SK-N-SH (cell line): ENCODE results near the gene PLEKHM1. TPM values are rescaled to one million over a fixed set of nuclear protein-coding genes. Genes with fewer than 3 reads are reported as not detected.

Experiments used
- CTCF ChIA-PET: fragments of 300-600, 350-600 bp; formaldehyde crosslinking; extraction: SDS; loops from one replicate; lab custom pipeline; 2021; lab: Yijun Ruan, JAX
- POLR2A ChIA-PET: fragments of 350-600 bp; sonication (Branson Sonifier 250); formaldehyde crosslinking; extraction: SDS; loops from one replicate; lab custom pipeline; 2020; ENCODE audit warnings: antibody characterized with exemption, inconsistent platforms; lab: Yijun Ruan, JAX
- DNase-seq: peaks from one replicate; pipeline ENCODE4 v3.0.0; 2012
- H2AFZ ChIP-seq: fragments of 200-600 bp; sonication (generic); 2 replicates; pipeline ENCODE4 v1.8.1; 2016; ENCODE audit warnings: antibody characterized with exemption, mild to moderate bottlenecking, low read depth
- H3F3A ChIP-seq: fragments of 200-600 bp; sonication (generic); replicated peaks from 2 replicates; pipeline ENCODE3; 2016; ENCODE audit warnings: antibody characterized with exemption, mild to moderate bottlenecking; ENCODE audit not compliant: insufficient read depth
- H3K27ac ChIP-seq, 2 experiments: fragments of 200-500 bp in 1 of 2; fragments of 200-600 bp in 1 of 2; sonication (Bioruptor generic) in 1 of 2; sonication (generic), shearing (Covaris generic) in 1 of 2; 2 replicates each; pipeline versions ENCODE4 v1.5.1 to v1.6.1; 2014 to 2016; ENCODE audit warnings: low read depth in 2 of 2, inconsistent platforms in 1 of 2, low read length in 1 of 2, mild to moderate bottlenecking in 1 of 2, mixed read lengths in 1 of 2
- H3K27me3 ChIP-seq: fragments of 200-600 bp; sonication (generic), shearing (Covaris generic); 2 replicates; pipeline ENCODE4 v1.6.1; 2016; ENCODE audit warnings: mixed run types; ENCODE audit not compliant: insufficient read depth
- H3K36me3 ChIP-seq, 2 experiments: fragments of 200-500 bp in 1 of 2; fragments of 200-600 bp in 1 of 2; sonication (Bioruptor generic) in 1 of 2; sonication (generic) in 1 of 2; replicated peaks in 1 of 2; 2 replicates each; pipeline versions ENCODE3 to v1.5.1; 2014 to 2016; ENCODE audit warnings: low read length in 1 of 2, mild to moderate bottlenecking in 1 of 2; ENCODE audit not compliant: insufficient read depth in 2 of 2, control insufficient read depth in 1 of 2
- H3K4me1 ChIP-seq, 2 experiments: fragments of 200-500 bp in 1 of 2; fragments of 200-600 bp in 1 of 2; sonication (Bioruptor generic) in 1 of 2; sonication (generic), shearing (Covaris generic) in 1 of 2; 2 replicates each; pipeline versions ENCODE4 v1.5.1 to v1.6.1; 2014 to 2016; ENCODE audit warnings: low read depth in 1 of 2, low read length in 1 of 2, mixed run types in 1 of 2; ENCODE audit not compliant: insufficient read depth in 2 of 2, control insufficient read depth in 1 of 2
- H3K4me2 ChIP-seq: fragments of 200-600 bp; sonication (generic), shearing (Covaris generic); 2 replicates; pipeline ENCODE4 v1.6.1; 2017; ENCODE audit warnings: mixed run types
- H3K4me3 ChIP-seq, 2 experiments: fragments of 200-500 bp in 1 of 2; fragments of 200-600 bp in 1 of 2; sonication (Bioruptor generic) in 1 of 2; sonication (generic), shearing (Covaris generic) in 1 of 2; 2 replicates each; pipeline versions ENCODE4 v1.5.1 to v1.8.1; 2014 to 2016; ENCODE audit warnings: low read depth in 2 of 2, inconsistent platforms in 1 of 2, low read length in 1 of 2, mild to moderate bottlenecking in 1 of 2, mixed read lengths in 1 of 2, moderate library complexity in 1 of 2
- H3K79me2 ChIP-seq: fragments of 200-600 bp; sonication (generic); 2 replicates; pipeline ENCODE4 v1.8.1; 2017; ENCODE audit warnings: mild to moderate bottlenecking; ENCODE audit not compliant: insufficient read depth
- H3K9ac ChIP-seq: fragments of 200-600 bp; sonication (generic); 2 replicates; pipeline ENCODE4 v1.6.1; 2017; ENCODE audit warnings: mixed run types
- H3K9me2 ChIP-seq: fragments of 200-600 bp; sonication (generic); 2 replicates; pipeline ENCODE4 v1.6.1; 2017; ENCODE audit warnings: mixed run types
- H3K9me3 ChIP-seq: fragments of 200-600 bp; sonication (generic); 2 replicates; pipeline ENCODE4 v1.6.1; 2017; ENCODE audit warnings: mixed run types, mild to moderate bottlenecking, moderate library complexity
- H4K20me1 ChIP-seq: fragments of 200-600 bp; sonication (generic); 2 replicates; pipeline ENCODE4 v1.6.1; 2017; ENCODE audit warnings: mild to moderate bottlenecking, mixed run types; ENCODE audit not compliant: insufficient read depth
- CHD2 ChIP-seq: fragments of 150-350 bp; IDR thresholded peaks from 2 replicates; pipeline ENCODE4 v1.6.1; 2018; ENCODE audit warnings: low read length; ENCODE audit not compliant: partially characterized antibody
- ELF1 ChIP-seq: IDR thresholded peaks from 2 replicates; pipeline ENCODE4 v1.4.0; 2012
- EP300 ChIP-seq, 2 experiments: IDR thresholded peaks; 2 replicates each; pipeline versions ENCODE4 v1.4.0 to v1.6.1; 2012; ENCODE audit warnings: borderline replicate concordance in 1 of 2, low read depth in 1 of 2, low read length in 1 of 2
- FOXJ3 ChIP-seq: sonication (generic); formaldehyde crosslinking; IDR thresholded peaks from 2 replicates; pipeline ENCODE4 v1.5.1; 2020; ENCODE audit warnings: mild to moderate bottlenecking, missing genetic modification reagents
- GATA2 ChIP-seq: sonication (generic); formaldehyde crosslinking; IDR thresholded peaks from 2 replicates; pipeline ENCODE4 v1.5.0; 2020; ENCODE audit warnings: mild to moderate bottlenecking, missing genetic modification reagents
- POLR2AphosphoS5 ChIP-seq: IDR thresholded peaks from 2 replicates; pipeline ENCODE4 v1.6.1; 2012; ENCODE audit warnings: low read depth, low read length
- RAD21 ChIP-seq: IDR thresholded peaks from 2 replicates; pipeline ENCODE4 v1.6.1; 2012; ENCODE audit warnings: mild to moderate bottlenecking, low read length
- RCOR1 ChIP-seq: fragments of 150-350 bp; IDR thresholded peaks from 2 replicates; pipeline ENCODE4 v1.6.1; 2017; ENCODE audit warnings: antibody characterized with exemption, low read length
- TAF1 ChIP-seq: IDR thresholded peaks from 2 replicates; pipeline ENCODE4 v1.6.1; 2012; ENCODE audit warnings: low read depth, mild to moderate bottlenecking, low read length, moderate library complexity, borderline replicate concordance
- TCF12 ChIP-seq: IDR thresholded peaks from 2 replicates; pipeline ENCODE4 v1.4.0; 2012
- YY1 ChIP-seq: IDR thresholded peaks from 2 replicates; pipeline ENCODE4 v1.4.0; 2012; ENCODE audit warnings: low read depth, mild to moderate bottlenecking
- WGBS: methylation state at CpG from one replicate; pipeline ENCODE4 v1.1.6; 2017; ENCODE audit warnings: low lambda C conversion rate; 5-methylcytosine and 5-hydroxymethylcytosine counted together
- polyA plus RNA-seq, 3 experiments: library from polyadenylated mRNA; depleted of rRNA; stranded (reverse); fragments of >200 nt; gene quantifications; 2 replicates each; pipeline ENCODE4 v1.2.3, GENCODE V29; 2012
- TF ChIP-seq, protein P1 (sequence below): IDR thresholded peaks from 2 replicates; pipeline ENCODE4 v1.4.0; 2012; ENCODE audit warnings: low read depth, borderline replicate concordance
- TF ChIP-seq, protein P2 (sequence below): fragments of 150-350 bp; IDR thresholded peaks from 2 replicates; pipeline ENCODE4 v1.6.1; 2016; ENCODE audit warnings: mild to moderate bottlenecking, low read depth, low read length
- TF ChIP-seq, protein P3 (sequence below): IDR thresholded peaks from 2 replicates; pipeline ENCODE4 v1.6.1; 2012; ENCODE audit warnings: mild to moderate bottlenecking, low read depth, low read length, moderate library complexity
- TF ChIP-seq, protein P4 (sequence below): IDR thresholded peaks from 2 replicates; pipeline ENCODE4 v1.4.0; 2012; ENCODE audit warnings: low read depth, borderline replicate concordance
- TF ChIP-seq, protein P5 (sequence below): fragments of 150-350 bp; IDR thresholded peaks from 2 replicates; pipeline ENCODE4 v1.6.1; 2017; ENCODE audit warnings: antibody characterized with exemption, low read length, low read depth, borderline replicate concordance

The PLEKHM1 gene
- polyA plus RNA-seq, 1 of the 3 experiments (the other 2 are of a cell fraction): 12.3 TPM

DNA sequence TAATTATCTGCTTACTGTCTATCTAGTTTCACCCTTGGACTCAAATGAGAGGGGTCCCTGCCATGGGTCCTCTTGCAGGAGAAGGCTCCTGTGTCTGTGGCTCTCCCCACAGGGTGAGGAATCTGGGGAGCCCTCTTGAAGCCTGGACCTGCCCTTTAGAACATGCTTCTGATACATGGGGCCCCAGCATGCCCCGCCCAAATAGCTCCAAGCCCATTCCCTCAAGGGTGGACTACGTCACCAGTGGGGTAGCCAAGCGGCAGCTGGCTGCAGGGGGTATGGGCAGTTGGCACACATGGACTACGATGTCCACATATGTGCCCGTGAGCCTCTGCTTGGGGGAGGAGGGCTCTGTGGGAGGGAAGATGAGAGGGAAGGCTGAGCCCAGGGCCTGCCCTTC, 97.1 kb downstream of the PLEKHM1 start:
- H3K4me1 ChIP-seq: peaks cover 0 to 8% of the 10 kb centered on the region in 2 experiments; a peak in 1 of 4 replicates
- POLR2A ChIA-PET: no interaction called here
- H3K27ac ChIP-seq: no peak overlapping the region
- H3K79me2 ChIP-seq: no peaks in the 10 kb centered on the region
- no peak overlapping the region for H3K4me2 ChIP-seq
- no peaks in the 10 kb centered on the region for H3K9me2 ChIP-seq
- H2AFZ ChIP-seq: no peak overlapping the region
- CTCF ChIA-PET: interaction anchor here (0.6 to 15.6 kb wide), 16 partner anchors 10 to 276 kb away, joined by 3 to 260 read pairs (median 6); partner anchors contain the start of genes ACBD4 and FMNL1
- TF ChIP-seq, protein P1, sequence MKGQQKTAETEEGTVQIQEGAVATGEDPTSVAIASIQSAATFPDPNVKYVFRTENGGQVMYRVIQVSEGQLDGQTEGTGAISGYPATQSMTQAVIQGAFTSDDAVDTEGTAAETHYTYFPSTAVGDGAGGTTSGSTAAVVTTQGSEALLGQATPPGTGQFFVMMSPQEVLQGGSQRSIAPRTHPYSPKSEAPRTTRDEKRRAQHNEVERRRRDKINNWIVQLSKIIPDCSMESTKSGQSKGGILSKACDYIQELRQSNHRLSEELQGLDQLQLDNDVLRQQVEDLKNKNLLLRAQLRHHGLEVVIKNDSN: no peak
- no peak for TF ChIP-seq TCF12
- TF ChIP-seq, protein P2, sequence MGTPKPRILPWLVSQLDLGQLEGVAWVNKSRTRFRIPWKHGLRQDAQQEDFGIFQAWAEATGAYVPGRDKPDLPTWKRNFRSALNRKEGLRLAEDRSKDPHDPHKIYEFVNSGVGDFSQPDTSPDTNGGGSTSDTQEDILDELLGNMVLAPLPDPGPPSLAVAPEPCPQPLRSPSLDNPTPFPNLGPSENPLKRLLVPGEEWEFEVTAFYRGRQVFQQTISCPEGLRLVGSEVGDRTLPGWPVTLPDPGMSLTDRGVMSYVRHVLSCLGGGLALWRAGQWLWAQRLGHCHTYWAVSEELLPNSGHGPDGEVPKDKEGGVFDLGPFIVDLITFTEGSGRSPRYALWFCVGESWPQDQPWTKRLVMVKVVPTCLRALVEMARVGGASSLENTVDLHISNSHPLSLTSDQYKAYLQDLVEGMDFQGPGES: no peak
- no peak for TF ChIP-seq ELF1
- no peak for TF ChIP-seq RCOR1
- TF ChIP-seq GATA2 (CRISPR knock-in tag): no peak
- TF ChIP-seq, protein P3, sequence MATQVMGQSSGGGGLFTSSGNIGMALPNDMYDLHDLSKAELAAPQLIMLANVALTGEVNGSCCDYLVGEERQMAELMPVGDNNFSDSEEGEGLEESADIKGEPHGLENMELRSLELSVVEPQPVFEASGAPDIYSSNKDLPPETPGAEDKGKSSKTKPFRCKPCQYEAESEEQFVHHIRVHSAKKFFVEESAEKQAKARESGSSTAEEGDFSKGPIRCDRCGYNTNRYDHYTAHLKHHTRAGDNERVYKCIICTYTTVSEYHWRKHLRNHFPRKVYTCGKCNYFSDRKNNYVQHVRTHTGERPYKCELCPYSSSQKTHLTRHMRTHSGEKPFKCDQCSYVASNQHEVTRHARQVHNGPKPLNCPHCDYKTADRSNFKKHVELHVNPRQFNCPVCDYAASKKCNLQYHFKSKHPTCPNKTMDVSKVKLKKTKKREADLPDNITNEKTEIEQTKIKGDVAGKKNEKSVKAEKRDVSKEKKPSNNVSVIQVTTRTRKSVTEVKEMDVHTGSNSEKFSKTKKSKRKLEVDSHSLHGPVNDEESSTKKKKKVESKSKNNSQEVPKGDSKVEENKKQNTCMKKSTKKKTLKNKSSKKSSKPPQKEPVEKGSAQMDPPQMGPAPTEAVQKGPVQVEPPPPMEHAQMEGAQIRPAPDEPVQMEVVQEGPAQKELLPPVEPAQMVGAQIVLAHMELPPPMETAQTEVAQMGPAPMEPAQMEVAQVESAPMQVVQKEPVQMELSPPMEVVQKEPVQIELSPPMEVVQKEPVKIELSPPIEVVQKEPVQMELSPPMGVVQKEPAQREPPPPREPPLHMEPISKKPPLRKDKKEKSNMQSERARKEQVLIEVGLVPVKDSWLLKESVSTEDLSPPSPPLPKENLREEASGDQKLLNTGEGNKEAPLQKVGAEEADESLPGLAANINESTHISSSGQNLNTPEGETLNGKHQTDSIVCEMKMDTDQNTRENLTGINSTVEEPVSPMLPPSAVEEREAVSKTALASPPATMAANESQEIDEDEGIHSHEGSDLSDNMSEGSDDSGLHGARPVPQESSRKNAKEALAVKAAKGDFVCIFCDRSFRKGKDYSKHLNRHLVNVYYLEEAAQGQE: no peak
- no peak for TF ChIP-seq YY1
- TF ChIP-seq, protein P4, sequence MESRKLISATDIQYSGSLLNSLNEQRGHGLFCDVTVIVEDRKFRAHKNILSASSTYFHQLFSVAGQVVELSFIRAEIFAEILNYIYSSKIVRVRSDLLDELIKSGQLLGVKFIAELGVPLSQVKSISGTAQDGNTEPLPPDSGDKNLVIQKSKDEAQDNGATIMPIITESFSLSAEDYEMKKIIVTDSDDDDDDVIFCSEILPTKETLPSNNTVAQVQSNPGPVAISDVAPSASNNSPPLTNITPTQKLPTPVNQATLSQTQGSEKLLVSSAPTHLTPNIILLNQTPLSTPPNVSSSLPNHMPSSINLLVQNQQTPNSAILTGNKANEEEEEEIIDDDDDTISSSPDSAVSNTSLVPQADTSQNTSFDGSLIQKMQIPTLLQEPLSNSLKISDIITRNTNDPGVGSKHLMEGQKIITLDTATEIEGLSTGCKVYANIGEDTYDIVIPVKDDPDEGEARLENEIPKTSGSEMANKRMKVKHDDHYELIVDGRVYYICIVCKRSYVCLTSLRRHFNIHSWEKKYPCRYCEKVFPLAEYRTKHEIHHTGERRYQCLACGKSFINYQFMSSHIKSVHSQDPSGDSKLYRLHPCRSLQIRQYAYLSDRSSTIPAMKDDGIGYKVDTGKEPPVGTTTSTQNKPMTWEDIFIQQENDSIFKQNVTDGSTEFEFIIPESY: no peak
- TF ChIP-seq EP300 (IDR thresholded peaks at IDR 0.05; ENCODE audit: borderline replicate concordance in 1 of 2, low read depth in 1 of 2, low read length in 1 of 2): no peak
- no peak for TF ChIP-seq CHD2
- TF ChIP-seq RAD21: no peak
- no peak for TF ChIP-seq POLR2AphosphoS5
- no peak for TF ChIP-seq TAF1
- no peak for TF ChIP-seq FOXJ3 (CRISPR knock-in tag)
- TF ChIP-seq, protein P5, sequence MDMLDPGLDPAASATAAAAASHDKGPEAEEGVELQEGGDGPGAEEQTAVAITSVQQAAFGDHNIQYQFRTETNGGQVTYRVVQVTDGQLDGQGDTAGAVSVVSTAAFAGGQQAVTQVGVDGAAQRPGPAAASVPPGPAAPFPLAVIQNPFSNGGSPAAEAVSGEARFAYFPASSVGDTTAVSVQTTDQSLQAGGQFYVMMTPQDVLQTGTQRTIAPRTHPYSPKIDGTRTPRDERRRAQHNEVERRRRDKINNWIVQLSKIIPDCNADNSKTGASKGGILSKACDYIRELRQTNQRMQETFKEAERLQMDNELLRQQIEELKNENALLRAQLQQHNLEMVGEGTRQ: no peak
- no peak for DNase-seq
- no peaks in the 10 kb centered on the region for H3K36me3 ChIP-seq
- no peak overlapping the region for H3K9ac ChIP-seq
- no peaks in the 10 kb centered on the region for H3F3A ChIP-seq
- H3K27me3 ChIP-seq: no peaks in the 10 kb centered on the region
- WGBS: 81% methylated on average over 5 of the region's 5 CpGs
- H3K9me3 ChIP-seq: no peaks in the 10 kb centered on the region
- no peaks in the 10 kb centered on the region for H4K20me1 ChIP-seq
- H3K4me3 ChIP-seq: no peak overlapping the region
